CD4-positive, alpha-beta T cell treated with Interleukin-17A for 1 hour (primary cell): ENCODE data around the gene EFNA3.
A peak's percentile ranks its signal among the peaks of the same experiment; 100 is the strongest.

Source experiments
- DNase-seq: peaks from one replicate; pipeline ENCODE4 v3.0.0-alpha.2; 2020

The EFNA3 gene

GRCh38 chr1:155136748-155137147 lies 58.1 kb downstream of the EFNA3 start:
- DNase-seq: peak; percentile 14
